GM10266 (cell line): ENCODE measurements around the gene ADARB1.

ENCODE experiments used
- DNase-seq: peaks from one replicate; pipeline ENCODE4 v3.0.0; 2012; ENCODE audit errors: extremely low spot score
- CTCF ChIP-seq: IDR thresholded peaks from 2 replicates; pipeline ENCODE4 v1.5.1; 2012; ENCODE audit warnings: mild to moderate bottlenecking, low read depth; ENCODE audit not compliant: control insufficient read depth, insufficient read depth; ENCODE audit errors: missing control alignments

Gene ADARB1

GRCh38 chr21:45169001-45169400 lies 94.6 kb downstream of the ADARB1 start:
- TF ChIP-seq CTCF, result no peak
- DNase-seq, result no peak

GRCh38 chr21:45169682-45170081 lies 95.3 kb downstream of the ADARB1 start:
- no peak for DNase-seq
- TF ChIP-seq CTCF, result no peak

- no peak for TF ChIP-seq CTCF
- DNase-seq, result no peak
These were observed 96.6 kb downstream of the ADARB1 start for GRCh38 chr21:45170987-45171386.

GRCh38 chr21:45172420-45172819 lies 98.0 kb downstream of the ADARB1 start:
- no peak for DNase-seq
- no peak for TF ChIP-seq CTCF

GRCh38 chr21:45175326-45176095 lies 101.1 kb downstream of the ADARB1 start:
- DNase-seq, result no peak
- no peak for TF ChIP-seq CTCF

- no peak for DNase-seq
- no peak for TF ChIP-seq CTCF
These were observed 101.8 kb downstream of the ADARB1 start for GRCh38 chr21:45176141-45176540.

- DNase-seq, result no peak
- no peak for TF ChIP-seq CTCF
These were observed 102.7 kb downstream of the ADARB1 start for GRCh38 chr21:45177039-45177438.
